NCI-H2227 treated with DMSO at 0.1 percent for 48 hours (cell line): ENCODE results near the gene AMZ1.

Experiments
- DNase-seq: peaks from one replicate; lab custom pipeline; 2025; lab: John Stamatoyannopoulos, UW

AMZ1 gene

DNA sequence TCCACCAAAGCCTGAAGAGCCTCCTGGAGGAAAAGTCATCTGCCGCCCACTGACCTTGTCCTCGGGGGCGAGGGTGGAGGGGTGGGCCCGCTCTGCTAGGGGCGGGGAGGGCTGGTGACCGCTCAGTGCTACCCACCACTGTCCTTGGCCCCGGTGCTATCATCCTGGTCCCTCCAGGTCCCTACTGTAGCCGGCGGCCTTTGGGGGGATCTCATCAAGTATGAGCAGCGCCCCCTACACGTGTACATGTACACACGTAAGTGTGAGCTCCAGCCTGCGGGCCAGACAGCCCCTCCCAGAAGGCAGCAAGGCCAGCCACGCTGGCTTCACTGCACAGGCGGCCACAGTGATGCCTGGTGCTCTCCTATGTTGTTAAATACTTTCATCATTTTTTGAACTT is 36.7 kb upstream of the AMZ1 start:
- no peak for DNase-seq

DNA sequence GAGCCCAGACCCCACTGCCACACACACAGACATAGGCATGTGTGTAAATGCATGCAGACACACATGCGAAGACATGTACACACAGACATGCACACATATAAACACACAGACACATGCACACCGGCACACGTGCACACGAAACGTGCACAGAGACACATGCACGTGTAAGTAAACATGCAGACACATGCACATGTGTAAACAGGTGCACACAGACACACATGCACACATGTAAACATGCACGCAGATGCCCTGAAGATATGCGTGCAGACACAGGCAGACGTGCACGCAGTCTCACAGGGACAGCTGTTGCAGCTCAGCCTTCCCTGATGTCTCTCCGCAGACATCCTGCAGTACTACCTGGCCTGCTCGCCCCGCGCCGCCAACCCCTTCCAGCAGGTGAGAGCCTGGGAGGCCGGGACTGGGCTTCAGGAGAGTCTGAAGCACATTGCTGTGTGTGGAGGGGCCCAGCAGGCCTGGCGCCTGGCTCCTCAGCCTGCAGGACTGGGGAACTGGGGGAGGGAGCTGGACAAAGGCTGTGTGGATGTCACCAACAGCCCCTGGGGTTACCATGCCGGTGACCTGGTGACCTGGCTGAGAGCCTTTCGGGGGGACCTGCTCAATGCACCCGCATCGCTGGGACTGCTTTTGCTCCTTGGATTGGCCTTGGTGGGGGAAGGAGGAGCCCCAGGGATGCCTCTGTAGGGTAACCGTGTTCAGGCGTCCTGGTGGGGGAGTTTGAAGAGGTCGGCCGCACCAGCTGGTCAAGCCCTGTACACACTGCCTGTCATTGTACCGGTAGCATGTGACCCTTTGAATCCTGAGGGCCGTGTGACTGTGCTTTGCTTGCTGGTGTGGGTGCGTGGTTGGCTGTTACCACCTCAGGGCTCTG is 35.9 kb upstream of the AMZ1 start:
- DNase-seq = no peak

DNA sequence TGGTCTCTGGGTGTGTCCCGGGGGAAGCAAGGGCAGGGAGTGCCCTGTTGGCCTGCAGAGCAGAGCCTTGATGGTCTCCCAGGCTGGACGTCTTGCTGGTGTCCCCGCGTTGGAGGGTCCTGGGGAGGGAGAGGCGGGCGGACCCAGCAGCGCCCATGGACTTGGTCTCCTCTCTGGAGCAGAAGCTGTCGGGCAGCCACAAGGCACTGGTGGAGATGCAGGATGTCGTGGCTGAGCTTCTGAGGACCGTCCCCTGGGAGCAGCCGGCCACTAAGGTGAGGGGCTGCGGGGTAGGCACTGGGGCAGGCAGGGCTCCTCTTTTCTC is 35.3 kb upstream of the AMZ1 start:
- DNase-seq = no peak

DNA sequence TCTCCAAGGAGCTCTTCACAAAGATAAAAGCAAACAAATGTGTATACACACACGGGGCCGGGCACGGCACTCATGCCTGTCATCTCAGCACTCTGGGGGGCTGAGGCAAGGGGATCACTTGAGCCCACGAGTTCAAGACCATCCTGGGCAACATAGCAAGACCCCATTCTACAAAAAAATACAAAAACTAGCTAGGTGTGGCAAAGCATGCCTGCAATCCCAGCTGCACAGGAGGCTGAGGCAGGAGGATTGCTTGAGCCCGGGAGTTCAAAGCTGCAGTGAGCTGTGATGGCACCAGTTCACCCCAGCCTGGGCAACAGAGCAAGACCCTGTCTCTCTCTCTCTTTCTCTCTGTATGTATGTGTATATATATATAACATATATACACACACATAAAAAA is 33.9 kb upstream of the AMZ1 start:
- DNase-seq = no peak

DNA sequence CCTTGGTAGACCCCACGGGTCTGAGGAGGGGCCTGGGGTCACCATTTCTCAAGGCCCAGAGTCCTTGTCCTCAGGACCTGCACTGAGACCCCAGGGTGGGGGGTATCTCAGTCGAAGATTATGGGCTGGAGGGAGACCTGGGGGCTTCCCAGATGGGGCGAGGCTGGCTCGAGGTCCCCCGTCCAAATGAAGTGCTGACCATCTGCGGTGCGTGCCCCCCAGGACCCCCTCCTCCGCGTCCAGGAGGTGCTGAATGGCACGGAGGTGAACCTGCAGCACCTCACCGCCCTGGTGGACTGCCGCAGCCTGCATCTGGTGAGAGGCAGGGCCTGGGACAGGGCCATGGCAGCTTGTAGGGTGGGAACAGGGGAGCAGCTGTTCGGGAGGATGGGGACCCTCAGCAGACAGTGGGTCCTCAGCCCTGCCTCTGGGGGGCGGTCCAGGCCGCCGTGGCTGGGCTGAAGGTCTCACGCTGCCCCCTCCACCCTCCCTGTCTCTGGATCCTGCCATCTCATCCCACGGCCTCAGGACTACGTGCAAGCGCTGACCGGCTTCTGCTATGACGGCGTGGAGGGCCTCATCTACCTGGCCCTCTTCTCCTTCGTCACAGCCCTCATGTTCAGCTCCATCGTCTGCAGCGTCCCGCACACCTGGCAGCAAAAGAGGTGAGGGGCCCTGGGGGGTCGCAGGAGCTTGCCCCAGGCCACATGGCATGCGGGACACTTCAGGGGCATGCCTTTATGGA is 32.0 kb upstream of the AMZ1 start:
- DNase-seq = no peak

DNA sequence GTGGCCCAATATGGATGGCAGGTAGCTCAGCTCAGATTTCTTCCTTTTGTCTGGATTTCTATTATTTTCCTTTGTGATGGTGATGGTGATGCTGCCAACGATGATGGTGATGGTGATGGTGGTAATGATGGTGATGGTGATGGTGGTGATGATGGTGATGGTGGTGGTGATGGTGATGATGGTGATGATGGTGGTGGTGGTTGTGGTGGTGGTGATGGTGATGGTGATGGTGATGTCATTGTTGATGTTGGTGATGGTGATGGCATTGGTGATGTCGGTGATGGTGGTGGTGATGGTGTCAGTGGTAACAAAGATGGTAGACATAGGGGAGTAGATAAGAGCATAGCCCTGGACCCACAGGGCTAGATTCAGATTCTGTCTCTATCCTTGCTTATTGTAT is 30.8 kb upstream of the AMZ1 start:
- DNase-seq = no peak

DNA sequence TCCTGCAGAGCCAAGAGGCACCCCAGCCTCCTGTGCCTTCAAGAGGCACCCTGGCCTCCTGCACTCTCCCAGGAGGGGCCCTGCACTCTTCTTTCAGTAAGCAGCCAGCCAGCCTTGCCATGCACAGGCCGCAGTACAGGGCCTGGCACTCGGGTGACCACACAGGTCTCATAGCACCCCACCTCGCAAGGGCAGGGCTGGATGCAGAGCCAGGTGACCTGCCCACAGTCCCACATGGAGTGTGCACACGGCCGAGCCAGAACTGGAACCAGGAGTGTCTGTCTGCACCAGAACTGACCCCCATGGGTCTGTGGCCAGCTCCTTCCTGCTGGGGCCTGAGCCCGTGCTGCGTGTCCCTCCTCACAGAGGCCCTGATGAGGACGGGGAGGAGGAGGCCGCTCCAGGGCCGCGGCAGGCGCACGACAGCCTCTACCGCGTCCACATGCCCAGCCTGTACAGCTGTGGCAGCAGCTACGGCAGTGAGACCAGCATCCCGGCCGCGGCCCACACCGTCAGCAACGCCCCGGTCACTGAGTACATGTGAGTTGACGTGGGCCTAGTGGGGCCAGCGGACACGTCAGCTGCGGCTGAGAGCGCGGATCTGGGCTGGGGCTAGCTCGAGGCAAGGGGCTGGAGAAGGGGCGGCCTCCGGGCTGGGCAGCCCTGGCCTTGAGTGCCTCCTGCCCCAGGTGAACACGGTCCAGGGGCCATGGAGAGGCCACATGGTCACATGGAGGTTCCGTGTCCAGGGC is 29.9 kb upstream of the AMZ1 start:
- DNase-seq = no peak

DNA sequence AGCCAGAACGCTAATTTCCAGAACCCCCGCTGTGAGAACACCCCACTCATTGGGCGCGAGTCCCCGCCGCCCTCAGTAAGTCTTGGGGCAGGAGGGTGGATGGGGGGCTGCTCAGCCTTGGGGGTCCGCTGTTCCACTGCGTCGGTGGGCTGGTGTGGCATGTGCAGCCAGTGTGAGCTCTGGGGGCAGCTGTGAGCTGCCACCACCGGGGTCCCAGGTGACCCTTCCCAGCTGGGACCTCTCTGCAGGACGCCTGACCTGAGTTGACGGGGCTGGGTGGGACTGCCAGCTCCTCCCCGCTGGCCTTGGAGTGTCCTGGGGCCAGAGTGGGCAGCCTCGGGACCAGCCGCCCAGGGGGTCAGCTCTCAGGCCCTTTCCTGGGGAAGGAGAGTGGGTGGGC is 29.1 kb upstream of the AMZ1 start:
- no peak for DNase-seq

DNA sequence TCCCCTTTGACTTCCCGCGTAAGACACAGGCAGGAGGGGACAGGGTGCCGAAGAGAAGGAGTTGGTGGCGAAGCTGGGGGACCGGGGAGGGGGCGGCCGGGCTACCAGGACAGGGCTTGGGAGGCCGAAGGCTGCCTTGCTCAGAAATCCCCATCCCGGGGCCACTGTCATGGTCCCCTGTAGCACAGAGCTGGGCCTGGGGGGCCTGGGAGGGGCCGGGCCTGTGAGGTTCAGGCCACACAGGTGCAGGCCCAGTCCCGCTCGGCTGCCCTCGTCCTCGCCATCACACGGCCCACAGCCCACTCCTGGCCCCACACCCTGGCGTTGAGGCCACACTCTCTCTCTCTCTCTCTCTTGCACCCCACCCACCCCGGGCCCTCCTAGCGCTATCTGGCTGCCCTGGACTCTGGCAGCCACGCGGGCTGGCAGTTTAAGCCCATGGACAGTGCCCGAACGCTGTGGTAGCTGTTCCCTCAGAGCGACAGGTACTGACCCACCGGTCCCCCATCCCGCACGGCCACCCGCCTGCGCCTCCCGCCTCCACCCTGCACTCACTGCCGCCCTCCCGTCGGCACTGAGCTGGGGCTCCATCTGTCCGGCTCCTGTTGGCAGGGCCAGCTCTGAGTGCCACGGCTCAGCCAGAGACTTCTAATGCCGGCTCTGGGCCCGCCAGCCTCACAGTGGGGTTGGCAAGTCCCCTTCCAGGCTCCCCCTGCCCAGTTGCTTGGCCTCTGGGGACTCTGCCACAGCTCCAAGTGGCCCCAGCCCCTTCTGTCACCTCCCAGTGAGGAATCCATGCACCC is 28.2 kb upstream of the AMZ1 start:
- no peak for DNase-seq

DNA sequence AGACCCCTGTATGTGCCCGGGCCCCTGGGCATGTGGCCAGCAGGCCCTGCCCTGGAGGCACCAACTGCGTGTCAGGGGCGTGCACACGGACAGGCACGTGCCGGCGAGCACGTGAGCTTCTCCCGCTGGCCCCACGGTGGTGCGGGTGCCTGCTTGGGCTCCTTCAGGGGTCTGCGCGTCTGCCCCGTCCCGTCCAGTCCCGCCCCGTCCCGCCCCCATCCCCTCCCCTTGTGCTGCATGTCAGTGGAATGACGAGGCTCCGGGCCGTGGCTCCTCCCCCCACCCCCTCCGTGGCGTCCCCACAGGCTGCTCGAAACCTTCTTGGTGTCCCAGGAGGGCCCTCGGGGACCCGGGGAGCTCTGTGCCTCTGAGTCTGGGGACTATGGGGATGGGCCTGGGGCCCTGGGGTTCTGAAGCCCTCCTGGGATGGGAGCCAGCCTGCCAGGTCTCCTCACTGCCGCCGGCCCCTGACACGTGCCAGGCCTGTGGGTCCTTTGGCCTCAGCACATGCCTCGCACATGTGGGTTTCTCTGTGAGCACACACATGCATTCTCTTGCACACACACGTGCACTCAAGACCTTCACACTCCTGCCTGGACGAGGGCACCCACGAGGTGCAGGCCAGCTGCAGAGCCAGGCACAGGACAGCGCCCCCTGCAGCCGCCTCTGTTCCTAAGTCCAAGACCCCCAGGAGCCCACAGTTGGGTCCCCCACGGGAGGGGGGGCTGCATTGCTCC is 27.5 kb upstream of the AMZ1 start:
- no peak for DNase-seq

DNA sequence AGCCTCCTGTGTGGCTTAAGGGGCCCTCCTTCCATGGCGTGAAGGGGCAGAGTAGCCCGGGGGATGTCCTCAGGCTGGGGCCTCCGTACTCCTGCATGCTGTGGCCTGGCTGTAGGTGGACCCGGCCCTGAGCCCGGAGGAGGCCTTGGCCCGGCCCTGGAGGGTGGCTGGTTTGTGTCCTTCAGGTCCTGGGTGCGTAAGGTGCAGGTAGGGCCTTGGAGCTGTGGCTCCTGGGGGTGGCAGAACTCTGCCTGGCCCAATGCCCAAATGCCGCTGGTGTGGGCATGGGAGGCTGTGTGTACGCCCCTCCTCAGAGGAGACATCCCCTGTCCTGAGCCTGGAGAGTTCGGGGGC is 26.9 kb upstream of the AMZ1 start:
- no peak for DNase-seq

DNA sequence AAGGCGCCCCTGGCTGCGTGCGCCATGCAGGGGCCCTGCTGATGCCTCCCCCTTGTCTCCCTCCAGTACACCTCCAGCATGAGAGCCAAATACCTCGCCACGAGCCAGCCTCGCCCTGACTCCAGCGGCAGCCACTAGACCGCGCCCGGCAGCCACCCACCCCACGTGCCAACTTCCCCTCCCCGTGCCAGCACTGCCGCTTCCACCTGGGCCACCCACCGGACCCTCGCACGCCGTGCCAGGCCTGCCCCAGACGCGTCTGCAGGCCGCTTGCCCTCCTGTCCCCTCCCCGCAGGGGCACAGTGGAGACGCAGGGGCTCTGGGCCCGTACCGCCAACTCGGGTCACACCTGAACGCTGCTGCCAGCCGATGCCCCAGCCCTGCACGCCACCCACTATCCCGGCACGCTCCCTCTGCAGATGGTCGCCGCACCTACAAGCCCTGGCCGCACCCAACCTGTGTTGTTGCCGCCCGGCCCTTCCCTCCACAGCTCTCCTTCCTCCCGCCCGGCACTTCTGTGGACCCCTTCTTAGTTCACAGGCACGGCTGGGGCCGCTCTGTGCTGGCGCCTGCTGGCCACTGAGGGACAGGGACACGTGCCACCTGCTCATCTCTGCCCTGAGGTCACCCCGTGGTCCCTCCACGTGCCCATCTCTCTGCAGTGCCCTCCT is 26.3 kb upstream of the AMZ1 start:
- no peak for DNase-seq

DNA sequence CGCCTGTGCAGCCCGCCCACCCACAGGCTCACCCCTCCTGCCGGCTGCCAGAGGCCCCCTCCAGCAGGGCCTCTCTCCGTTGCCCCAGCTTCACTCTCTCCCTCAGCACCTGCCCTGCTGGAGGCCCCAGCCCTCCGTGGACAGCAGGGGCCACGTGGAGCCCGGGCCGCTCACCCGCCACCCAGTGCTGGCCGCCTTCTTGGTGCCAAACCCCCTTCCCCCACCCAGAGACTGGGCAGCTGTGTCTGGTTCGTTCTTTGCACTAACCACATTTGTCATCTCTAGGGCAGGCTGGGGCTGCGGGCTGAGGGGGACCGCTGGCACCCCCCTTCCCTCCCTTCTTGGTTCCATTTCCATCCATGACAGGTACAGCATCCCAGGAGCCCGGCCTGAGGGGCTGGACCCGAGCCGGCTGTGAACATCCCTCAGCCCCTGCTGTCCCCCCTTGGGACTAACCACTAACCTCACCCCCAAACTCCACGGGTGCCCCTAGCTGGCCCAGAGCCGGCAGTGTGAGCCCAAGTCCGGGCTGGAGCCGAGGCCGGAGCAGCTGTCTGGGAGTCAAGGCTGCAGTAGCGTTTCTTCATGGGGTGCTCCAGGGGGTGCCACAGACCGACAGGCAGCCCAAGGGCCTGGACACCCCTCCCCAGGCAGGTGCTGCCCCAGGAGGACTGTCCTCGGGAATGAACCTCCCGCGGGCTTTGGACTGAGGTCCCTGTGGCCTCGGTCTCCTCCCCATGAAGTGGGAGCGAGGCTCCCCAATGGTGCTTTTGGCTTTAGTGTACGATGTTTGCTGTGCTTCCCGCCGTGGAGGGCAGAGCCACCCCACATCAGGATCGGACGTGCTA is 25.5 kb upstream of the AMZ1 start:
- no peak for DNase-seq

DNA sequence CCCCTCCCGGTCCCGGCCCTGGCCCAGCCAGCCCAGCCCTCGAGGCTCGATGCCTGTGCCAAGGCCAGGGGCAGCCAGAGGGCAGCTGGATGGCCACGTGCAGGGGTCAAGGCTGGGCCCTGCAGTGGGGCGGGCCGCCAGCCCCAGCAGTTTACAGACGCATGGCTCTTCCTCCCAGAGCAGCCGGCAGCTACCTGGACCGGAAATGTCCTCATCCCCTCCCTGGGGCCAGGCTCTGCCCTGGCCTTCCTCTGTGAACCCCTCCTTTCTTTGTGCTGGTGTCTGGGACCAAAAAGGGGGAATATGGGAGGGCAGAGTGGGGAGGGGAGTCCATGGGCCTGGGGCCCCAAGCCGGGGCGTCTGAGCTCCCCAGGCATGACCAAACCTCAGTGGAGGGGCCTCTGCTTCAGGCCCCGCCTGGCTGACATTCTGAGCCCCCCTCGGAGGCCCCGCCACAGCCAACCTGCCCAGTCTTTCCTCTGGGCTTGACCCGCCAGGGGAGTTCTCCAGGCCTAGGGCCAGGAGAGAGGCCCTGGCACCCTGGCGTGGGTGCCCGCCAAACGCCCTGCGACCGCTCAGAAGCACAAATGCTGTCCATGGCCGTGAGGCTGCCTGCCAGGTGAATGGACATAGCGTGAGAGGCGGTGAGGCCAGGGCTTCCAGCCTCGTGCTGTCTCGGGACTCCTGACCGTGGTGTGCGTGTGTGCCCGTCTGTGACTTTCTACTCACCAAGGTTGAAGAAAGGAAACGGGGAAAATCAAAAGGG is 24.7 kb upstream of the AMZ1 start:
- DNase-seq = no peak

DNA sequence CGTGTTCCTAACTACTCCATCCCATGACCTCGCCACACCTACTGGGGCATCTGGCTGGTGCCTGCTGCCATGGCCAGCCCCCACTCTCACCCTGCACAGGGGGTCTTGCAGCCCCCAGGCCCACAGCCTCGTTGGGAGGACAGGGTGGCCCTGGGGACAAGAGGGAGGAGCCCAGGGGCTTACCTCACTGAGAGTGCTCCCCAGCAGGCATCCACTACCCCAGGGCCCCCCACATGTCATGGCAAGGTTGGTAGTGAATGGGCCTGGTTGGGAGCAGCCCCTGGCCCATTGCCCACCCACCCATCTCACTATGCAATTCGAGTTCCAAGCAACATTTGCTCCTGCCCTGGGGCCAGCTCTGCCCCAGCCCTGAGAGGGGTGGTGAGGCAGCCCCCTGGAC is 24.0 kb upstream of the AMZ1 start:
- DNase-seq = no peak

DNA sequence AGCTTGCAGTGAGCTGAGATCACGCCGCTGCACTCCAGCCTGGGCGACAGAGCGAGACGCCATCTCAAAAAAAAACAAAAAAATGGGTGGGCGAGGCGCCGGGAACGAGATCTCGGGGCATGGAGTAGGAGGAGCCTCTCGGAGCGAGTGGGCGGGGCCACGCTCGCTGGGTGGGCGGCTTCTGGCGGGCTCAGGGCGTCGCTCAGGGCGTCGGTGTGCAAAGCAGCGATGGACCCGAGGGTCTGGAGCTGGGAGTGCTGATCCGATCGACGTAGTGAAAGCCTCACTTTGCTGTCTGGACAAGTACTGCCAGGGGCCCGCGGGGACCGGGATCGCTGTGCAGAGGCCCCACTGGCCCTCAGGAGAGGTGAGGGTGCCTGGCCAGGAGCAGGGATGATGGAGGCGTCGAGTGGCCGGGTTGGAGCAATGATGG is 22.6 kb upstream of the AMZ1 start:
- no peak for DNase-seq

DNA sequence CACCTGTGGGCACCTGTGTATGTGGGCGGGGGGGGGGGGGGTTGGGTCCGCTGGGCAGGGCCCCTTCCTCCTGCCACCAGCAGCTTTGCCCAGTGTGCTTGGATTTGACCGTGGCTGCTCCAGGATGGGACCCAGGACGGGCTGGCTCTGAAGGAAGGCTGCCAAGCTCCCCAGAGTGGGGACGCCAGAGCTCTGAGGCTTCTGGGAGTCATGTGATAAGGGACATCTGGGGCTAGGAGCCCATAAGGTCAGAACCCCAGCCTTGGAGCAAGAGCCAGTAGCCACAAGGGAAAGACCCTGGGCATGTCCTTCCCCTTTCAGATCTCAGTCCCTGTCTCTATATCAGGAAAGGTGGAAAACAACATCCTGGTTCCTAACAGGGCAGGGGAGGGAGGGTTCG is 21.8 kb upstream of the AMZ1 start:
- DNase-seq = no peak

DNA sequence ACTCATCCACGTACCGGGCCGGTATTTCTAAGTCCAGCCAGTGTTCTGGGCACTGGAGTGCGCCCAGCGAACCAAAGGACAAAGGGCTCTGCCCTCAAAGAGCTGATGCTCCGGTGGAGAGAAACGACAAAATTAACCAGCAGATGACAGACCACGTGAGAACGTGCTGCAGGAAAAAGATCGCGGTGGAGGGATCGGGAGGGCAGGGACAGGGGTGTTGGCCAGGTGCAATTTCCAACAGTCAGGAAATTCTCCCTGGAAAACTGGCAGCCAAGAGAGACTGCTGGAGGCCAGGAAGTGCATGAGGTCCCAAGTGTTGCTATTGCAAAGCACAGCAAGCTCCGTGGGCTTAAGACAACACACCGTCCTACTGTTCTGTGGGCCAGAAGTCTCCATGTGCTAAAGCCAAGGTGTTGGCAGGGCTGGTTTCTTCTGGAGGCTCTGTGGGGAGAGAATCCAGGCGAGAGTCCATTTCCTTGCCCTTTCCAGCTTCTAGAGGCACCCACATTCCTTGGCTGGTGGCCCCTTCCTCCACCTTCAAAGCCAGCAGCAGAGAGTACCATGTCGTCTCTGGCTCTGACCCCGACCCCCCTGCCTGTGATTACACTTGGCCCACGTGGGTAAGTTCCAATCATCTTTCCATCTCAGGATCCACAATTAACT is 21.3 kb upstream of the AMZ1 start:
- no peak for DNase-seq

DNA sequence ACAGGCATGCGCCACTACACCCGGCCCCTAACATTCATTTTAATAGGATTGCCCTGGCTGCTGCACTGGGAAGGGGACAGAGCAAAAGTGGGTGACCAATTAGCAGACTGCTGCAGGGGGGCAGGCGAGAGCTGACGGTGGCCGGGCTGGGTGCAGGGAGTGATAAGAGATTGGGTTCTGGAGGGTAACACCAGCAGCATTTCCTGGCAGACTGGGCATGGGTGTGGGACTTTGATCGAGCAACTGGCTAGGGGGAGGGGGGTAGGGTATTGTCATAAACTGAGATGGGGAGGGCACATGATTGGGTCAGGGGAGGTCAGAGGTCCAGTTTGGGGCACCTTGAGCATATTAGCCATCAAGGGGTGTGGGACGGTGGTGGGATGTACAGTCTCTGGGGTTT is 20.2 kb upstream of the AMZ1 start:
- DNase-seq = no peak
